H9 (cell line): ENCODE data around the gene PLA2G4E. TPM values are rescaled to one million over a fixed set of nuclear protein-coding genes. Genes with fewer than 3 reads are reported as not detected.
A peak's percentile ranks its signal among the peaks of the same experiment; 100 is the strongest.

ENCODE experiments used
- DNase-seq: peaks from one replicate; pipeline ENCODE4 v3.0.0-alpha.2; 2017
- H2AFZ ChIP-seq: one replicate; pipeline ENCODE4 v1.6.1; 2013; ENCODE audit warnings: mild to moderate bottlenecking, low read length, control low read depth, moderate library complexity
- H2AK5ac ChIP-seq: 2 replicates; pipeline ENCODE4 v1.6.1; 2013; ENCODE audit warnings: low read length, control low read depth, mixed read lengths; ENCODE audit not compliant: insufficient read length
- H2BK120ac ChIP-seq: one replicate; pipeline ENCODE4 v1.6.1; 2013; ENCODE audit warnings: low read depth, mild to moderate bottlenecking, low read length, control low read depth, inconsistent platforms; ENCODE audit not compliant: poor library complexity, severe bottlenecking
- H2BK12ac ChIP-seq: 2 replicates; pipeline ENCODE4 v1.6.1; 2013; ENCODE audit warnings: low read length, control low read depth, mixed read lengths, low read depth; ENCODE audit not compliant: insufficient read length
- H2BK15ac ChIP-seq: 2 replicates; pipeline ENCODE4 v1.6.1; 2013; ENCODE audit warnings: low read depth, low read length, control low read depth
- H2BK20ac ChIP-seq: one replicate; pipeline ENCODE4 v1.6.1; 2013; ENCODE audit warnings: low read depth, mild to moderate bottlenecking, low read length, control low read depth, inconsistent platforms; ENCODE audit not compliant: poor library complexity, severe bottlenecking
- H2BK5ac ChIP-seq: 2 replicates; pipeline ENCODE4 v1.6.1; 2013; ENCODE audit warnings: low read length, control low read depth, mixed read lengths; ENCODE audit not compliant: insufficient read length
- H3K14ac ChIP-seq: 2 replicates; pipeline ENCODE4 v1.6.1; 2013; ENCODE audit warnings: low read length, control low read depth; ENCODE audit not compliant: insufficient read depth
- H3K18ac ChIP-seq: 2 replicates; pipeline ENCODE4 v1.6.1; 2013; ENCODE audit warnings: low read depth, mild to moderate bottlenecking, mixed read lengths, low read length, control low read depth; ENCODE audit not compliant: insufficient read length
- H3K23ac ChIP-seq: 2 replicates; pipeline ENCODE4 v1.6.1; 2013; ENCODE audit warnings: low read length, control low read depth, mixed read lengths, low read depth; ENCODE audit not compliant: insufficient read length
- H3K23me2 ChIP-seq: 2 replicates; pipeline ENCODE4 v1.6.1; 2013; ENCODE audit warnings: low read depth, mild to moderate bottlenecking, mixed read lengths, low read length, control low read depth; ENCODE audit not compliant: insufficient read length, poor library complexity, severe bottlenecking
- H3K27ac ChIP-seq: 2 replicates; pipeline ENCODE4 v1.5.1; 2013; ENCODE audit warnings: low read length, control low read depth, mixed read lengths, low read depth; ENCODE audit not compliant: insufficient read length
- H3K27me3 ChIP-seq: 2 replicates; pipeline ENCODE4 v1.6.1; 2013; ENCODE audit warnings: low read length, control low read depth, inconsistent platforms; ENCODE audit not compliant: insufficient read depth
- H3K4ac ChIP-seq: 2 replicates; pipeline ENCODE4 v1.6.1; 2013; ENCODE audit warnings: low read depth, mild to moderate bottlenecking, control low read depth, inconsistent platforms, low read length, moderate library complexity
- H3K4me1 ChIP-seq: 2 replicates; pipeline ENCODE4 v1.6.1; 2013; ENCODE audit warnings: low read length, control low read depth, inconsistent platforms; ENCODE audit not compliant: insufficient read depth
- H3K4me2 ChIP-seq: 2 replicates; pipeline ENCODE4 v1.6.1; 2013; ENCODE audit warnings: low read length, control low read depth, mixed read lengths; ENCODE audit not compliant: insufficient read length, insufficient read depth
- H3K56ac ChIP-seq: 2 replicates; pipeline ENCODE4 v1.6.1; 2013; ENCODE audit warnings: low read depth, mild to moderate bottlenecking, mixed read lengths, low read length, control low read depth; ENCODE audit not compliant: insufficient read length
- H3K79me1 ChIP-seq: 2 replicates; pipeline ENCODE4 v1.6.1; 2013; ENCODE audit warnings: low read depth, mild to moderate bottlenecking, moderate library complexity, low read length, control low read depth, inconsistent platforms; ENCODE audit not compliant: insufficient read depth, poor library complexity, severe bottlenecking
- H3K79me2 ChIP-seq: 2 replicates; pipeline ENCODE4 v1.6.1; 2013; ENCODE audit warnings: low read length, control low read depth, inconsistent platforms; ENCODE audit not compliant: insufficient read depth
- H3K9ac ChIP-seq: 2 replicates; pipeline ENCODE4 v1.6.1; 2013; ENCODE audit warnings: low read length, control low read depth, mixed read lengths; ENCODE audit not compliant: insufficient read length; ENCODE audit errors: extremely low read depth
- H3K9me3 ChIP-seq: one replicate; pipeline ENCODE4 v1.6.1; 2013; ENCODE audit warnings: low read depth, low read length, inconsistent platforms; ENCODE audit not compliant: control insufficient read depth
- H3T11ph ChIP-seq: one replicate; pipeline ENCODE4 v1.6.1; 2013; ENCODE audit warnings: mild to moderate bottlenecking, low read length, control low read depth, inconsistent platforms
- H4K20me1 ChIP-seq: one replicate; pipeline ENCODE4 v1.6.1; 2013; ENCODE audit not compliant: control insufficient read depth, insufficient read length, insufficient read depth
- H4K5ac ChIP-seq: 2 replicates; pipeline ENCODE4 v1.6.1; 2013; ENCODE audit warnings: low read depth, mild to moderate bottlenecking, mixed read lengths, low read length, control low read depth; ENCODE audit not compliant: insufficient read length
- H4K8ac ChIP-seq: replicated peaks from 2 replicates; pipeline ENCODE4 v1.6.1; 2013; ENCODE audit warnings: low read length, control low read depth, mixed read lengths, low read depth; ENCODE audit not compliant: insufficient read length
- H4K91ac ChIP-seq: 2 replicates; pipeline ENCODE4 v1.6.1; 2013; ENCODE audit warnings: low read depth, mild to moderate bottlenecking, moderate library complexity, mixed read lengths, low read length, control low read depth; ENCODE audit not compliant: insufficient read length
- H3K27ac Mint-ChIP-seq, 3 experiments: 2 replicates in 2 of 3; 3 replicates in 1 of 3; pipeline ENCODE4 v1.8.0; 2020 to 2021; ENCODE audit warnings: mixed read lengths in 3 of 3, mild to moderate bottlenecking in 1 of 3, moderate library complexity in 1 of 3
- H3K27me3 Mint-ChIP-seq: 2 replicates; pipeline ENCODE4 v1.8.0; 2021; ENCODE audit warnings: low read depth, mild to moderate bottlenecking, moderate library complexity, mixed read lengths
- H3K36me3 Mint-ChIP-seq, 3 experiments: 2 replicates in 2 of 3; 3 replicates in 1 of 3; pipeline ENCODE4 v1.8.0; 2020 to 2021; ENCODE audit warnings: low read depth in 3 of 3, mixed read lengths in 3 of 3; ENCODE audit not compliant: insufficient read depth in 1 of 3
- H3K4me1 Mint-ChIP-seq, 2 experiments: 2 replicates each; pipeline ENCODE4 v1.8.0; 2020; ENCODE audit warnings: mixed read lengths in 2 of 2
- H3K4me3 Mint-ChIP-seq, 2 experiments: 2 replicates in 1 of 2; 3 replicates in 1 of 2; pipeline ENCODE4 v1.8.0; 2020 to 2021; ENCODE audit warnings: mild to moderate bottlenecking in 2 of 2, mixed read lengths in 2 of 2, moderate library complexity in 1 of 2
- H3K9me3 Mint-ChIP-seq, 2 experiments: 2 replicates in 1 of 2; 3 replicates in 1 of 2; pipeline ENCODE4 v1.8.0; 2020; ENCODE audit warnings: mild to moderate bottlenecking in 2 of 2, mixed read lengths in 2 of 2, moderate library complexity in 1 of 2
- WGBS: extraction: QIAGEN DNeasy Blood & Tissue Kit; methylation state at CpG from one replicate; pipeline ENCODE4 v1.1.7; 2013; ENCODE audit warnings: missing lambda C conversion rate, low lambda C conversion rate, mixed read lengths; ENCODE audit not compliant: insufficient read length; ENCODE audit errors: extremely low coverage; 5-methylcytosine and 5-hydroxymethylcytosine counted together
- total RNA-seq: library from RNA; stranded (reverse); gene quantifications from 2 replicates; pipeline ENCODE4 v1.2.1, GENCODE V29; 2021
- TF ChIP-seq, protein P1 (sequence below): fragments of 200-600 bp; sonication (generic); conservative IDR thresholded peaks from 3 replicates; pipeline ENCODE4 v1.8.0; 2021; ENCODE audit warnings: antibody characterized with exemption, mild to moderate bottlenecking

The PLA2G4E gene
- total RNA-seq, 1 experiment from 2014 or later = not detected

DNA sequence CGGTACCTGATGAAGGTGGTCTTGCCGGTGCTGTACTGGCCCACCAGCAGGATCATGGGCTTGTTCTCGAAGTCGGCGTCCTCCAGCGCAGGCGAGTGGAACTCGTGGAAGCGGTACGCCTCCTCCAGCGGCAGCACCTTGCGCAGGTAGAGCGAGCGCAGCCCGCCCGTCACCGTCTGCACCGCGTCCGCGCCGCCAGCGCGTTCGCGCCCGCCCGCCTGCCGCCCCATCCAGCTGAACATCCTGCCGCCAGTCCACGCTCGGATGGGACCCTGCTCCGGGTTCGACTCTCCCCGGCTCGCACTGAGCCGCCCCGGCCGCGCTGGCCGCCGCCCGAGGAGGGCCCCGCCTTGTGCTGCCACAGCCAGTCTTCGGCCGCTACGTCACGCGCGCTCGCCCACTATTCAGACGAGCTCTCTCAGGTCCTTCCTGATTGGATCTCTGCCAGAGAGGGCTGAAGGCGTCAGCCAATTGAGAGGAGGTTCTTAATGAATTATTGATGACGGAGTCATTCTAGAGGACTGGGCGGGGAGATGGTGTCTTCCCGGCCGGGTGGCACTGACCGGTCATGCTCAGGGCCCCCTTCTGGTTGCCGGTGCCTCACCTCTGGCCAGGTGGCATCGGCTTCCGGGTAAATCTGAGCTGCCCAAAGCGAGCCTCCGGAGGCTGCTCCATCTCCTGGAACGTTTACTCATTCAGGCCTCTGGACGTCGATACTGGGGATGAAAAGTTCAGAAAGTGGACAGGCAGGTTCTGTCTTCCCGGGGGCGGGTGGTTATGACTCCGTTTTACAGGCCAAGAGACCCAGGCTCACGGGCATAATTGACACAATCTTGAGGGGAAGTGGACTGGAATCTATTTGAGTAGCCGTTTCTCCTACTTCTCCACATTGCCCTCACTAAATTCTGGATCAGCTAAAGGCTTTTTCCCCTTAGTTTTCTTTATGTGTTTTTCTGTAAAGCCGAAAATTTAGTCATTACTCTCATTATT is 48.3 kb downstream of the PLA2G4E start, which contains the start of gene EHD4:
EHD4 (minus strand) TSS at position 305 of the 990 bp plus-strand sequence; CDS start at position 242, 63 bp downstream.
- Histone ChIP-seq H2BK5ac (no peak within 1 kb of the TSS), H3K4ac (no peak within 1 kb of the TSS), H2BK120ac (no peak within 1 kb of the TSS), H3K4me2 (peak within 1 kb of the TSS; percentile 69), H3K14ac (peak within 1 kb of the TSS; percentile 98), H4K91ac (no peak within 1 kb of the TSS), H4K8ac (no peak within 1 kb of the TSS), H3K79me1 (no peaks in the 10 kb centered on the region), H3K9ac (peak within 1 kb of the TSS; percentile 85), H3K4me1 (peaks cover 7% of the 10 kb centered on the region), H3T11ph (no peak within 1 kb of the TSS), H3K23ac (no peak within 1 kb of the TSS), H2BK20ac (no peak within 1 kb of the TSS), H3K18ac (peak within 1 kb of the TSS; percentile 94), H3K27ac (no peak within 1 kb of the TSS), H4K5ac (no peak within 1 kb of the TSS), H3K9me3 (no peaks in the 10 kb centered on the region), H3K56ac (no peak within 1 kb of the TSS), H3K23me2 (peaks cover 4% of the 10 kb centered on the region), H2AK5ac (no peak within 1 kb of the TSS), H2AFZ (no peak within 1 kb of the TSS), H3K27me3 (no peaks in the 10 kb centered on the region), H3K79me2 (peaks cover 9% of the 10 kb centered on the region; the same call in 1 of the 2 replicates), H4K20me1 (no peaks in the 10 kb centered on the region), H2BK12ac (no peak within 1 kb of the TSS), H2BK15ac (no peak within 1 kb of the TSS)
- peak; percentile 99 for DNase-seq
- TF ChIP-seq, protein P1, sequence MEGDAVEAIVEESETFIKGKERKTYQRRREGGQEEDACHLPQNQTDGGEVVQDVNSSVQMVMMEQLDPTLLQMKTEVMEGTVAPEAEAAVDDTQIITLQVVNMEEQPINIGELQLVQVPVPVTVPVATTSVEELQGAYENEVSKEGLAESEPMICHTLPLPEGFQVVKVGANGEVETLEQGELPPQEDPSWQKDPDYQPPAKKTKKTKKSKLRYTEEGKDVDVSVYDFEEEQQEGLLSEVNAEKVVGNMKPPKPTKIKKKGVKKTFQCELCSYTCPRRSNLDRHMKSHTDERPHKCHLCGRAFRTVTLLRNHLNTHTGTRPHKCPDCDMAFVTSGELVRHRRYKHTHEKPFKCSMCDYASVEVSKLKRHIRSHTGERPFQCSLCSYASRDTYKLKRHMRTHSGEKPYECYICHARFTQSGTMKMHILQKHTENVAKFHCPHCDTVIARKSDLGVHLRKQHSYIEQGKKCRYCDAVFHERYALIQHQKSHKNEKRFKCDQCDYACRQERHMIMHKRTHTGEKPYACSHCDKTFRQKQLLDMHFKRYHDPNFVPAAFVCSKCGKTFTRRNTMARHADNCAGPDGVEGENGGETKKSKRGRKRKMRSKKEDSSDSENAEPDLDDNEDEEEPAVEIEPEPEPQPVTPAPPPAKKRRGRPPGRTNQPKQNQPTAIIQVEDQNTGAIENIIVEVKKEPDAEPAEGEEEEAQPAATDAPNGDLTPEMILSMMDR = peak; percentile 55; the same call in 2 of the 3 replicates
- H3K9me3 Mint-ChIP-seq = no peaks in the 10 kb centered on the region
- H3K27me3 Mint-ChIP-seq = no peaks in the 10 kb centered on the region; the same call in 1 of the 2 replicates
- no CpG with 5 or more reads among the region's 72 CpGs for WGBS
- peaks cover 0 to 1% (median 0%) of the 10 kb centered on the region in 3 experiments; a peak in 2 of 7 replicates for H3K36me3 Mint-ChIP-seq
- peaks cover 33 to 39% of the 10 kb centered on the region in 2 experiments for H3K4me1 Mint-ChIP-seq
- peak within 1 kb of the TSS; percentile 91 to 94 for H3K4me3 Mint-ChIP-seq
- peak within 1 kb of the TSS; percentile 89 to 93 (median 92) for H3K27ac Mint-ChIP-seq
